ENCODE data around the gene PSMC6.

PSMC6 gene

DNA sequence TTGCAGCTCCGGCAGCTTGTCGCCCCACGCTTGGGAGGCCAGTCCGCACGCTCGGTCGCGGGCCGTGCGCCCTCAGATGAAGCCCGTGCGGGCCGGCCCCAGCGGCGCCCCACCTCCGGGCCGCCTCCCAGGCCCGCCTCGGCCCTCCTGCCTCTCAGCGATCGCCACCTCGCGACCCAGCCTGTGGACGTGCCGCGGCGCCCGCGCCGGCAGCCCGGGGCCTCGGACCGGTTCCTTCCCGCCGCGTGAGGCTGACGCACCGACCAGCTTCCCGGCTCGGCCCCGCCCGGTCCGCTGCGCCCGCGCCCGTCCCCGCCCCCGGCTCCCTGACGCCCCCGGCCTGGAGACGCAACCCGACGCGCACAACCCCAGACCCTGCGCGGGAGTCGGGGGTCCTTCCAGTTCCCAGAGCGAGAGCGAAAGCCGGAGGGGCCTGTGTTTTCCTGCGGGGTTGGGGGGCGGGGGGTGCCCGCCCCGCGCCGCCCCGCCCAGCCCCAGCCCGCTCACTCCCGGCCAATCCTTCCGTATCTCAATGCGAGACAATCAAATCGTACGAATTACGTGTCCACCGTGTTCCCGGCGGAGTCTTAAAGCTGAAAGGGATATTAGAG, 11.4 kb upstream of the PSMC6 start, which contains the start of gene ERO1A:
Gene ERO1A, minus strand, starts transcription at position 78 of the 611 bp plus-strand sequence. Its CDS starts 77 bp downstream, at position 1.
- TF ChIP-seq GATA3 (IDR thresholded peaks at IDR 0.05; ENCODE audit: low read depth, low read length) (no peak), GATA2 (IDR thresholded peaks at IDR 0.05; ENCODE audit: low read depth, low read length) (no peak)

- TF ChIP-seq GATA3 (IDR thresholded peaks at IDR 0.05; ENCODE audit: low read depth, low read length): no peak
- TF ChIP-seq GATA2 (IDR thresholded peaks at IDR 0.05; ENCODE audit: low read depth, low read length): no peak
Measured at GRCh38 chr14:52700701-52701172, 6.3 kb upstream of the PSMC6 start.

- TF ChIP-seq GATA2 (IDR thresholded peaks at IDR 0.05; ENCODE audit: low read depth, low read length) (no peak), GATA3 (IDR thresholded peaks at IDR 0.05; ENCODE audit: low read depth, low read length) (no peak)
Measured at GRCh38 chr14:52701223-52701622, 5.8 kb upstream of the PSMC6 start.

GRCh38 chr14:52703225-52703624, 3.8 kb upstream of the PSMC6 start:
- TF ChIP-seq GATA3 (IDR thresholded peaks at IDR 0.05; ENCODE audit: low read depth, low read length) (no peak), GATA2 (IDR thresholded peaks at IDR 0.05; ENCODE audit: low read depth, low read length) (no peak)

DNA sequence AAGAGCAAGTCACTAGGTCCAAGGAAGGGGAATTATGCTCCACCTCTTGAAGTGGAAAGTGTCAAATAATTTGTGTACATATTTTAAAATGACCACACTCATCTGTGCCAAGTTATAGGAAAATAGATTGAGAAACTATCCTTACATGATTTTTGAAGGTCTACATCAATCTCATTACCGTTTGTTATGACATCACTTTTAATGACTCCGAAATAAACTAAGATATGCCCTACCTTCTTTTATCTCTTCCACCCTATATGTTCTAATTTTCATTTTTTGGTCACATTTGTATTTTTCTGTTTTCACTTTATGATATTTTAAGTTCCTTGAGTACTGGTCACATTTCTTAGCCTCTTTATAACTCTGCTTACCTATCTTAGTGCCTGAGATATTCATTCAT, 3.3 kb upstream of the PSMC6 start:
- TF ChIP-seq GATA2 (IDR thresholded peaks at IDR 0.05; ENCODE audit: low read depth, low read length) (no peak), GATA3 (IDR thresholded peaks at IDR 0.05; ENCODE audit: low read depth, low read length) (no peak)

GRCh38 chr14:52706286-52706685, 714 bp upstream of the PSMC6 start:
- TF ChIP-seq GATA2 (IDR thresholded peaks at IDR 0.05; ENCODE audit: low read depth, low read length) (no peak), GATA3 (IDR thresholded peaks at IDR 0.05; ENCODE audit: low read depth, low read length) (no peak)

DNA sequence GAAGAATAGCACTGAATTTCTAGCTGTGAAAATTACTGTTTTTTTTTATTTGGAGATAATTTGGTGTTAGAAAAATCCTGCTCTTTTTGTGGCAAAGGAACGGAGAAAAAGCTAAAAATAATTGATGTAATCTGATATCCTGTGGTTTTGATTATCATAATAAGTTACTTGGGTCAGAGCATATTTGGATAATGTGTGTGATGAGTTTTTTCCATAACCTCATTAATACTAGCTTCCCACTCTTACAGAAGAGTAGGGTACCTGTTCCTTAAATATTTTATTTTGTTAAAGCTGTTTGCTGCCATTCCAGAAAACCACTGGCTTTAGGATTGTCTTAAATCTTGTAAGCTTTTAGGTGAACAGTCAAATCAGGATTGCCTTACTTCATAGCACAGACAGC, 4.7 kb downstream of the PSMC6 start:
- TF ChIP-seq GATA2 (IDR thresholded peaks at IDR 0.05; ENCODE audit: low read depth, low read length) (no peak), GATA3 (IDR thresholded peaks at IDR 0.05; ENCODE audit: low read depth, low read length) (no peak)

GRCh38 chr14:52716155-52716554, 9.2 kb downstream of the PSMC6 start:
- TF ChIP-seq GATA2 (IDR thresholded peaks at IDR 0.05; ENCODE audit: low read depth, low read length): no peak
- no peak for TF ChIP-seq GATA3 (IDR thresholded peaks at IDR 0.05; ENCODE audit: low read depth, low read length)

DNA sequence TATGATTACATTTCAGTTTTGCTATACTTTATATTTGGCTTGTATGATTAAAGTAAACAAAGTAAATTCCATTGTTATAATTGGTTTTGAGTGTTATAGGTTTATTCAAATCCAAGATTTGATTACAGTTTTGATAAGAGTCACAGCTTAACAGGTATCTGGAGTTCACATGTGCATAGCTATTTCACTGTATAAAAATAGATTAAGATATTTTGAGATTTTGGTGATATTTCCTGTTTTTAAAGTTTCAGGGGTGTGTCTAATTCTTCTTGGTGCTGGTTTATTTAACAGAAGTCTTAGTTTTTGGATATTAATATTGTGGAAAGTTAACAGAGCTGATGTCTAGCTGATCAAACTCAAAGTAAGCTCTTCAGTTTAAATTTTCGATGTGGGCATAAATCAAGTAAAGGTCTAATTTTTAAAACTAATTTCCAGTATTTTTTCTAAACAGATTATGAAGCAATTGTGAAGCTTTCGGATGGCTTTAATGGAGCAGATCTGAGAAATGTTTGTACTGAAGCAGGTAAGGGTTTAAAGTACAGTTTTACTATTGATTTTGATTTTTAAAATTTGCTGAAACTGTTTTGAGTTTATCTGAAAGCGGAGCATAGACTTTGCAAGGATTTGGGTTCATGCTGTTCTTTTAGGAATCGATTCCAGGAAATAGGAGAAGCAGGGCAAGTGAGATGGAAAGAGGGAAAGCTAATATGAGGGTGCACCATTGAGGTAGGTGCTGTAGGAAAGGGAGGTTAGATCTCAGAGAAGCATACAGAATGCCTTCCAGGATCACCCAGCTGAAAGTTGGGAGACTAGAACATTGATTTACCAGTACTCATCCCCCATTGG, 16.7 kb downstream of the PSMC6 start:
- TF ChIP-seq GATA2 (IDR thresholded peaks at IDR 0.05; ENCODE audit: low read depth, low read length) (no peak), GATA3 (IDR thresholded peaks at IDR 0.05; ENCODE audit: low read depth, low read length) (no peak)

GRCh38 chr14:52724360-52724644, 17.3 kb downstream of the PSMC6 start:
- TF ChIP-seq GATA3 (IDR thresholded peaks at IDR 0.05; ENCODE audit: low read depth, low read length): no peak
- no peak for TF ChIP-seq GATA2 (IDR thresholded peaks at IDR 0.05; ENCODE audit: low read depth, low read length)

GRCh38 chr14:52729585-52729924, 22.6 kb downstream of the PSMC6 start:
- TF ChIP-seq GATA2 (IDR thresholded peaks at IDR 0.05; ENCODE audit: low read depth, low read length): no peak
- no peak for TF ChIP-seq GATA3 (IDR thresholded peaks at IDR 0.05; ENCODE audit: low read depth, low read length)

- no peak for TF ChIP-seq GATA2 (IDR thresholded peaks at IDR 0.05; ENCODE audit: low read depth, low read length)
- no peak for TF ChIP-seq GATA3 (IDR thresholded peaks at IDR 0.05; ENCODE audit: low read depth, low read length)
Measured at GRCh38 chr14:52729925-52730708, 23.1 kb downstream of the PSMC6 start, which contains the start of gene STYX. TSS of gene STYX (plus strand) at chr14:52730166. CDS start at chr14:52730475, 309 bp downstream.

DNA sequence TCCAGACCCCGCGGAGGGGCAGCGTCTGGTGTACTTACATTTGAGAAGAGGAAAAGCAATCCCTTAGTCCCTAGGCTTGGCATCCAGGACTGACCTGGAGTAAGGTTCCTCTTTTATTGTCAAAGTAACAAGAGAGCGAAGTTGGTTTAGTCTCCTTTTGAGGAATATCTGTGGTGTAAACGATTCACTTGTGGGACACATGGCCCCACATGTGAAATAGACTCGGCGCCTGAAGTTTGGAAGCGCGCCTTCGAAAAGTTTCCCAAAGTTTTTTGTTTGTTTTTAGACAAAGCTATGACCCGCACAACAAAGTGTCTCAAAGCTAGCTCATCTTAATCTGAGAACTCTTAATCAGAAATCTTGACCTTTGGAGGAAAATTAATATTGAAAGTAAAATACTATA, 23.7 kb downstream of the PSMC6 start:
- TF ChIP-seq GATA3 (IDR thresholded peaks at IDR 0.05; ENCODE audit: low read depth, low read length): no peak
- TF ChIP-seq GATA2 (IDR thresholded peaks at IDR 0.05; ENCODE audit: low read depth, low read length): no peak

DNA sequence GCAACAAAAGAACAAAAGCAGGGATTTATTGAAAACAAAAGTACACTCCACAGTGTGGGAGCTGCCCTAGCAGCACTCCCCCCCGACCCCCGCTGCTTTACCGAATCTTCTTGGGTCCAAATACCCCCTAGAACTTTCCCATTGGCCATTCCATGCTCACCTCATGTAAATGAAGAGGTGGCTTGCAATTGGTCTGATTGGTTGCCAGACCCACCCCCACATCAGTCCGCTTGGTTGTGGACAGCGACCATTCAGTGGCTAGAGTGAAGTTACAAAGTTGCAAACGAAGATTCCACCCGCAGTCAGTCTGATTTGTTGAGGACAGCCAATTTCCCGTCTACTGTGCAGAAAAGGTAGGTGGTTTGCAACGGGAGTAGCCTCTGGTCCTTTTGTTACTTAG, 26.8 kb downstream of the PSMC6 start:
- no peak for TF ChIP-seq GATA2 (IDR thresholded peaks at IDR 0.05; ENCODE audit: low read depth, low read length)
- TF ChIP-seq GATA3 (IDR thresholded peaks at IDR 0.05; ENCODE audit: low read depth, low read length): no peak

Data from SH-SY5Y (cell line).